H1 (cell line): ENCODE data around the gene RARA.
"Not testable (repeated sequence)": the region's sequence is repeated elsewhere in the genome, so short reads cannot be mapped to it uniquely, and the experiment has no call there.

ENCODE experiments used
- EZH2 ChIP-seq: fragments of 200-600 bp; sonication (generic); IDR thresholded peaks from 2 replicates; pipeline ENCODE4 v1.7.1; 2012; ENCODE audit warnings: low read depth, mild to moderate bottlenecking, moderate library complexity, low read length, inconsistent platforms; ENCODE audit not compliant: severe bottlenecking
- TF ChIP-seq, protein P1 (sequence below), 3 experiments: IDR thresholded peaks; 1 replicate in 2 of 3; 2 replicates in 1 of 3; pipeline versions ENCODE4 v1.5.1 to v1.6.1; 2011; ENCODE audit warnings: low read length in 3 of 3, mild to moderate bottlenecking in 3 of 3, inconsistent platforms in 2 of 3, low read depth in 1 of 3, moderate library complexity in 1 of 3; ENCODE audit not compliant: insufficient read depth in 1 of 3; ENCODE audit errors: control extremely low read depth in 1 of 3

- not testable (repeated sequence) for TF ChIP-seq EZH2
- TF ChIP-seq, protein P1, sequence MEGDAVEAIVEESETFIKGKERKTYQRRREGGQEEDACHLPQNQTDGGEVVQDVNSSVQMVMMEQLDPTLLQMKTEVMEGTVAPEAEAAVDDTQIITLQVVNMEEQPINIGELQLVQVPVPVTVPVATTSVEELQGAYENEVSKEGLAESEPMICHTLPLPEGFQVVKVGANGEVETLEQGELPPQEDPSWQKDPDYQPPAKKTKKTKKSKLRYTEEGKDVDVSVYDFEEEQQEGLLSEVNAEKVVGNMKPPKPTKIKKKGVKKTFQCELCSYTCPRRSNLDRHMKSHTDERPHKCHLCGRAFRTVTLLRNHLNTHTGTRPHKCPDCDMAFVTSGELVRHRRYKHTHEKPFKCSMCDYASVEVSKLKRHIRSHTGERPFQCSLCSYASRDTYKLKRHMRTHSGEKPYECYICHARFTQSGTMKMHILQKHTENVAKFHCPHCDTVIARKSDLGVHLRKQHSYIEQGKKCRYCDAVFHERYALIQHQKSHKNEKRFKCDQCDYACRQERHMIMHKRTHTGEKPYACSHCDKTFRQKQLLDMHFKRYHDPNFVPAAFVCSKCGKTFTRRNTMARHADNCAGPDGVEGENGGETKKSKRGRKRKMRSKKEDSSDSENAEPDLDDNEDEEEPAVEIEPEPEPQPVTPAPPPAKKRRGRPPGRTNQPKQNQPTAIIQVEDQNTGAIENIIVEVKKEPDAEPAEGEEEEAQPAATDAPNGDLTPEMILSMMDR (IDR thresholded peaks at IDR 0.05; ENCODE audit: control extremely low read depth in 1 of 3, insufficient read depth in 1 of 3, low read depth in 1 of 3, low read length in 3 of 3): not testable (repeated sequence)
Observed at GRCh38 chr17:40304552-40304863, 4.5 kb upstream of the RARA start.
